GM06990 (cell line): ENCODE measurements around the gene CLASRP.

Experiments used
- DNase-seq: peaks from one replicate; pipeline ENCODE4 v3.0.0-alpha.2; 2011; ENCODE audit not compliant: insufficient read length; ENCODE audit errors: extremely low read depth
- H3K27me3 ChIP-seq: replicated peaks from 2 replicates; pipeline ENCODE4 v1.6.0; 2011; ENCODE audit warnings: low read length; ENCODE audit not compliant: control insufficient read depth, insufficient read depth
- H3K36me3 ChIP-seq: 2 replicates; pipeline ENCODE4 v1.5.1; 2011; ENCODE audit warnings: low read length; ENCODE audit not compliant: control insufficient read depth, insufficient read depth
- H3K4me3 ChIP-seq: replicated peaks from 2 replicates; pipeline ENCODE4 v1.5.1; 2011; ENCODE audit warnings: low read depth, mild to moderate bottlenecking, control low read depth, low read length
- CTCF ChIP-seq: IDR thresholded peaks from 2 replicates; pipeline ENCODE4 v1.5.1; 2011; ENCODE audit warnings: low read length, control low read depth, mild to moderate bottlenecking, inconsistent platforms; ENCODE audit not compliant: insufficient read depth, poor library complexity, severe bottlenecking

The CLASRP gene

GRCh38 chr19:45098521-45099466 lies 59.9 kb downstream of the CLASRP start:
- no peak for DNase-seq
- H3K4me3 ChIP-seq, result no peak overlapping the region
- peaks cover 5% of the 10 kb centered on the region for H3K36me3 ChIP-seq
- H3K27me3 ChIP-seq, result no peaks in the 10 kb centered on the region
- no peak for TF ChIP-seq CTCF

- no peak for TF ChIP-seq CTCF
- Histone ChIP-seq H3K4me3 (no peak overlapping the region), H3K27me3 (no peaks in the 10 kb centered on the region), H3K36me3 (peaks cover 5% of the 10 kb centered on the region)
- DNase-seq, result no peak
Observed at GRCh38 chr19:45099467-45100191, 60.8 kb downstream of the CLASRP start.

- H3K36me3 ChIP-seq, result peaks cover 5% of the 10 kb centered on the region
- H3K4me3 ChIP-seq, result no peak overlapping the region
- no peak for TF ChIP-seq CTCF
- no peaks in the 10 kb centered on the region for H3K27me3 ChIP-seq
- DNase-seq, result no peak
Observed at GRCh38 chr19:45100201-45100600, 61.4 kb downstream of the CLASRP start.

GRCh38 chr19:45100846-45101252 lies 62.0 kb downstream of the CLASRP start:
- no peaks in the 10 kb centered on the region for H3K27me3 ChIP-seq
- peaks cover 5% of the 10 kb centered on the region for H3K36me3 ChIP-seq
- no peak for DNase-seq
- H3K4me3 ChIP-seq, result no peak overlapping the region
- TF ChIP-seq CTCF, result no peak

DNA sequence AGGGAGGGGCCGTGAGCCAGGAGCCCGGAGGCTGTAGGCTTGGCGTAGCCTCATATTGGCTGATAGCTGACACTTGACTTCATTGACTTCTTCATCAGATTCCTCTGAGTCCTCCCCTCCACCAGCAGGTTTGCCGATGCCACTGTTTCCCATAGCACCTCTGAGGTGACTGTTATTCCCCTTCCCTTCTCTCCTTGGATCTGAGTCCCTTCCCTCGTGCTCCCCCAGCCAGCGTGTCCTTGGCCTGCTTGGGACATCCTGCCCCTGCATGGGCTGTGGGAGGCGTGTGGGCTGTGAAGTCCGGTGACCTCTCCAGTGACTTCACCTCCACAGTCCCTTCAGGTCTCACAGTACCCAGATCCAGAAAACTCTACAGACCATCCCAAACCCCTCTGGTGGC lies 63.0 kb downstream of the CLASRP start:
- Histone ChIP-seq H3K27me3 (no peaks in the 10 kb centered on the region), H3K4me3 (no peak overlapping the region), H3K36me3 (peaks cover 5% of the 10 kb centered on the region)
- DNase-seq, result no peak
- no peak for TF ChIP-seq CTCF
